HEK293T (cell line): ENCODE data around the gene SERAC1.

Source experiments
- BHLHE40 ChIP-seq: fragments of 450-650 bp; IDR thresholded peaks from 2 replicates; pipeline ENCODE4 v1.6.1; 2016; ENCODE audit warnings: mild to moderate bottlenecking, moderate library complexity, borderline replicate concordance
- FOXA1 ChIP-seq: fragments of 450-650 bp; IDR thresholded peaks from 2 replicates; pipeline ENCODE4 v1.6.1; 2016; ENCODE audit warnings: mild to moderate bottlenecking
- FOXM1 ChIP-seq: fragments of 450-650 bp; IDR thresholded peaks from 2 replicates; pipeline ENCODE4 v1.6.1; 2017; ENCODE audit warnings: mild to moderate bottlenecking, borderline replicate concordance
- LEF1 ChIP-seq: fragments of 450-650 bp; IDR thresholded peaks from 2 replicates; pipeline ENCODE4 v1.6.1; 2017; ENCODE audit warnings: mild to moderate bottlenecking, borderline replicate concordance
- NFRKB ChIP-seq: fragments of 450-650 bp; IDR thresholded peaks from 2 replicates; pipeline ENCODE4 v1.6.1; 2016; ENCODE audit warnings: mild to moderate bottlenecking, moderate library complexity

GRCh38 chr6:158125271-158125670 lies 42.8 kb downstream of the SERAC1 start:
- TF ChIP-seq FOXA1 (no peak), FOXM1 (no peak), BHLHE40 (no peak), LEF1 (no peak), NFRKB (no peak)
